Femur (tissue), 1 donor: ENCODE data around the gene NUP62.

Experiments used
- DNase-seq: peaks from one replicate; pipeline ENCODE4 v3.0.0-alpha.2; 2017

NUP62 gene

DNA sequence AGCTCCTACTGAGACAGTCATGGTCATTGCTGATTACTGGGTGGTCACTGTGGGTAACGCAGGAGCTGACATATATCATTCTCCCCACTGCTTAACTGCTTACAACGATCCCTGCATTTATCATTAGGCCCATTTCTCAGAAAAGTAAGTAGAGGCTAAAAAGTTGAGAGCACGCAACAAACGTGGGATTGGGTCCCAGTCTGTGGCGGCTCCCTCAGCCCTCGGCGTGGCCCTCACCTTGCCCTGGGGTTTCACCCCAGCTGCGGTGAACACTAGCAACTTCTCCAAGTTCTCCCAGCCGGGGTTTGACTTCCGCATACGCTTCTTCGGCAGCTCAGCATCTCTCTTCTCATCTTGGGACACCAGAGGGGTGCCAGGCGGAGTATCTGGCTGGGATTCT, 64.4 kb downstream of the NUP62 start:
- DNase-seq = no peak

GRCh38 chr19:49863935-49864320, 65.4 kb downstream of the NUP62 start:
- no peak for DNase-seq

GRCh38 chr19:49863254-49863934, 65.9 kb downstream of the NUP62 start:
- peak; percentile 17 for DNase-seq

DNA sequence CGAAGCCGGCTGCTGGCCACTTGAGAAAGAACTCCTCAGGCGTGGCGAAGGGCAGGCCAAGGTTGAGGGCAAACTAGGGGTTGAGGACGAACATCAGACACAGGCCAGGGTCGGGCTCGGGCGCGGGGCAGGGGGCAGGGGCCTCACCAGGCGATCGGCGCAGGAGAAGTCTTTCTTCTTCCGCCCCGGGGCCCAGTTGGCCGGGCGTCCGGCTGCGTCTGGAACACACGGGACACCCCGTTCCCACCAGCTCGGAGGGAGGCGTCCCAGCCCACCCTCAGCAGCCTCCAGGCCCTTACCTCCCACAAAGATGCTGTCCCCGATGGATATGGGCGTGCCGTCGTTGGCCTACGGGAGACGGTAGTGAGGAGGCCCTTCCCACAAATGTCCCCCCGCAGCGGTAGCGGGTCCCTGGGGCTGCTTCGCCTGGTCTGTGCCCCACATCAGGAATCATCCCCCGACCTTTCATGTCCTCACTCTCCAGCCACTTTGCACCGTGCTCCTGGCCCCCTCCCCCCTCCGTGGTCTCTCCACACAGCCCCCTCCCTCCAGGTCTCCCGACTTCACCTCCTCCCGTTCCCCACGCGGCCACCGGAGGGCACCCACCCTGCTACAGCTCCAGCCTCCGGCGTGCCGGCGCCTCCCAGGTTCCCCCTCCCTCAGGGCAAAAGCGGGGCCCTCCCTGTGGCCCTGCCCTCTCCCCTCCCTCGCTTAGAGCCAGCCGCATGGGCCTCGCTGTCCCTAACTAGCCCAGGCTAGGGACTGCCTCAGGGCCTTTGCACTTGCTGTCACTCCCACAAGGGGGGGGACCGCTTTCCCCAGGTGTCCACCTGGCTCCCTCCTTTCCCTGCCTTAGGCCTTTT, 66.7 kb downstream of the NUP62 start:
- peak; percentile 43 for DNase-seq

DNA sequence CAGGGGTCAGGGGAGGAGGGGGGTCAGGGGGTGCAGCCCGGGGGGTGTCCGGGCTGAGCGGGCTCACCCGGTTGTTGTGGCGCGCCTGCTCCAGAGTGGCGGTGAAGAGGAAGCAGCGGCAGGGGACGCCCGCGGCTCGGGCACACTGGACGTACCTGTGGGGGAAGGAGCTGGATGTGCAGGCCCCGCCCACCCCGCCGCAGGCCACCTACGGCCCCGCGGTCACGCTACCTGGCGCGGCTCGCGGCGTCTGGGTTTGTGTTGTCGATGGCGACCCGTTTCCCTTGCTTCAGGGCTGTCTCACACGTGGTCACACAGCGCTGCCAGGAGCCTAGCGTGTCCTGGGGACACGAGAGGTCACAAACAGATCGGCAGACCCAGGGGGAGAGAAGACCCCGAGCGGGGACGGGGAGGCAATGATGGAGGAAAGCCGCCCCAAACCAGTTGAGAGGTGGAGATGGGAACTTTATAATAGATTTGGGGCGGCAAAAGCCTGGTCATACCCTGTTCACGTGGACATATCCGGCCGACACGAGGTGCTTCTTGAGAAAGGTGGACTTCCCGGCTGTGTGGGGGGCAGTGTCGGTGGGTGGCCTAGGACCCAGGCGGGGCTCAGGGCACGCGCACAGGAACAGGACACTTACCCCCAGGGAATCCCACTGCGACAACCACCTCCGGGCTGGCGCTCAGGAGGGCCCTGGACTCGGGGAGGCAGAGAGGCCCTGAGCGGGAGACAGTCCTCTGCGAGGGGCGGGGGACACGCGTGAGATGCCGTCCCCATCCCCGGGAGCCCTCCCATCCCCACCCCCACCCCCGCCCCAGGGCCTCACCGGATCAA, 67.5 kb downstream of the NUP62 start:
- DNase-seq = peak; percentile 29

DNA sequence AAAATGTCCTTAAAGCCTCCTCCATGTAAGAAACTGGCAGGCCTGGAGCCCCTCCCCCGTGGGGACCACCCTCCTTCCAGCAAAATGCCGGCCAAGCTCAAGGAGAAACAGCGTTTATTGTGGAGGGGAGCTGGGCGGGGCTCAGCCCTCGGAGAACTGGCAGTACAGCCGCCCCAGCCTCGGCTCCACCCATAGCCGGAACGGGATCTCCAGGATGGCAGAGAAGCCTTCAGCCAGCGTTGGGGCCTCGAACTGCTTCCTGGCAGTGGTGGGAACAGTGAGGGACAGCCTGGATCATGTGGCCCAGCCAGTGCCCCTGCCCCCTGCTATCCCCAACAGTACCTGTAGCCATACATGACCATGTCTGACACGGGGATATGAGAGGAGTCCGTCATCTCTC, 68.2 kb downstream of the NUP62 start:
- DNase-seq = peak; percentile 68

GRCh38 chr19:49860336-49861102, 68.8 kb downstream of the NUP62 start:
- peak; percentile 31 for DNase-seq

DNA sequence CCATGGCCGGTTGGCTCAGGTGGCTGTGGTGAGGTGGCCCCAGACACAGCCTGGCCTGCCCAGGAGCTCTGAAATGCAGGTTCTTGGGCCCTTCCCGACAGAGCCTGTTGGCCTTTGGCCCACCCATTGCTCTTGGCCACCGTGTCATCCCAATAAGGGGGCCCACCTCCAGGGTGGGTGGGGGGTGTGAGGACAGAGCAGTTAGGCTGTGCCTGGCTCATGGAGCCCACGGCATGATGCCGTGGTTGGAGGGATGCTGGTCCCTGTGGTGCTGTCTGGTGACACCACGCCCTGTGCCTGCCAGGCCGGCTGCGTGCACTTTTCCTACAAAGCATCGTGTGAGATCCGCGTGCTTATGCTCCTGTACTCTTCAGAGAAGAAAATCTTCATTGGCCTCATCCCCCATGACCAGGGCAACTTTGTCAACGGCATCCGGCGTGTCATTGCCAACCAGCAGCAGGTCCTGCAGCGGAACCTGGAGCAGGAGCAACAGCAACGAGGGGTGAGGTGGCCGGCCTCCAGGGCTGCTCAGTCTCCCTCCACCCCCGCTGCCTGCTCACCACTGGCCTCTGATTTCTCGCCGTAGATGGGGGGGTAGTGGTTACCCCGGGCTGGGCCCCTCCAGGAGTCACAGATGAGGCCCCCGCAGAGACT, 69.5 kb downstream of the NUP62 start:
- DNase-seq = no peak

DNA sequence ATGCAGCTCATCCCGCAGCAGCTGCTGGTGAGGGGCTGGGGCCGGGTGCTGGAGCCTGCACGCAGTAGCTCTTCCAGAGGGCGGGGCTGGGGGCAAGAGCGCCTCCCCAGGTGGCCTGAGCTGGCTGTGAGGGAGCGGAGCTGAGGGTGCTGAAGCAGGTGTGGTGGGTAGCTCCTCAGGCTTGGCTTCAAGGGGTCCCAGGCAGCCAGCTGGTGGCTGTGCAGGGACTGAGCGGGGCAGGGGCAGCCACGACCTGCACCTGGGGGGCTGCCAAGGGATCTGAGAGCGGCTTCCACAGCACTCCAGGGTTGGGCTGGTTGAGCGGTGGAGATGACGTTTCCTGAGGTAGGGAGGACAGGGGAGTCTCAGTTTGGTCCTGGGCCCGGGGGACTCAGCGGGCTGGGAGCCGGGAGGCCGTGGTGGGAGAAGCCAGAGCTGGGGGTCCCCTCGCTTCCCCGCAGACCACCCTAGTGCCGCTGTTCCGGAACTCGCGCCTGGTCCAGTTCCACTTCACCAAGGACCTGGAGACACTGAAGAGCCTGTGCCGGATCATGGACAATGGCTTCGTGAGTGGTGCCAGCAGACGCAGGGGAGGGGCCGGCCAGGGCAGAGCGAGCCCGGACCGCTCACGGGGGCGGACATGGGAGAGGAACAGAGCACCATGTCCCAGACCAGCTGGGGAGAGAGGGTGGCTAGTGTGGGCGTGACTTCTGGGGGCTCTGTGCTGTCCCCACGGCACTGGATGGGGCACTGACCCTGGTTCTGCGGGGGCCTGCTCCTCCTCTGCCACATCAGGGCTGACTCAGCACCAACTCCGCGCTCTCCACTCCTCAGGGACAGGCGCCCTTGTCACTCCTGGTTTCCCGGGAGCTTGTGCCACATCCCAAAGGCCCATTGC, 71.0 kb downstream of the NUP62 start:
- peak; percentile 43 for DNase-seq

GRCh38 chr19:49857838-49858087, 71.5 kb downstream of the NUP62 start:
- DNase-seq = peak; percentile 26

DNA sequence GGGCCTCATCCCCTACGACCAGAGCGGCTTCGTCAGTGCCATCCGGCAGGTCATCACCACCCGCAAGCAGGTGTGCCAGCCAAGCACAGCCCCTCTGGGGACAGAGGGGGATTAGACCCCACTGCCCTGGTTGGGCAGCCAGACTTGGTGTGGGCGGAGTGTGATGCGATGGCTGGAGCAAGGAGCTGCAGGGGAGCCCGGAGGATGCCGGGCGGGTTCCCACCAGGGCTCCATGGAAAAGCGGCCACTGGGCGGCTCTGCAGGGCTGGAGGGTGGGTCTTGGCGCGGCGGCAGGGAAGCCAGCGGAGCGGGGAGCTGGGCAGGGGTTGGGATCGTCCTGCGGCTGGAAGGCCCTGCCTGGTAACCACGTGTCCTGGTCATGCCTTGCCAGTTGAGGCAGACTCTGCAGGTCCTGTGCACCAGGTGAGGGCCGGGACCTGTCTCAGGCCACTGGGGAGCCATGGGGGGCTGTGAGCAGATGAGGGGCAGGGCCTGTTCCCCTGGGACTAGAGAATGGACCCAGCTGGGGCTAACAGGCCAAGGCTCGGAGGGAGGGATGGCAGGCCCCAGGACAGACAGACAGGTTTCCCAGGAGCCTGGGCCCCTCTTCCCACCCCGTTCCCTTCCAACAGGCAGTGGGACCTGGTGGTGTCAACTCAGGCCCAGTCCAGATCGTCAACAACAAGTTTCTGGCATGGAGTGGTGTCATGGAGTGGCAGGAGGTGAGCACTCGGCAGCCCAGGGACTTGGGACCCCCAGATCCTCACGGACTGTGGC, 72.1 kb downstream of the NUP62 start:
- DNase-seq = peak; percentile 34
